AG09309 (cell line): ENCODE results near the gene MIA2.
"Not testable (repeated sequence)": the region's sequence is repeated elsewhere in the genome, so short reads cannot be mapped to it uniquely, and the experiment has no call there.

Source experiments
- DNase-seq: peaks from one replicate; pipeline ENCODE4 v3.0.0-alpha.2; 2010; ENCODE audit warnings: low read depth
- H3K4me3 ChIP-seq: 2 replicates; pipeline ENCODE4 v1.5.1; 2011; ENCODE audit warnings: mild to moderate bottlenecking, low read depth, low read length, moderate library complexity; ENCODE audit not compliant: control insufficient read depth
- CTCF ChIP-seq: IDR thresholded peaks from 2 replicates; pipeline ENCODE4 v1.5.1; 2011; ENCODE audit warnings: mild to moderate bottlenecking, low read depth, low read length, inconsistent platforms; ENCODE audit not compliant: insufficient read depth, control insufficient read depth; ENCODE audit errors: missing control alignments

Gene MIA2

GRCh38 chr14:39272918-39273317, 39.2 kb downstream of the MIA2 start:
- DNase-seq, result no peak
- TF ChIP-seq CTCF, result no peak
- no peak overlapping the region for H3K4me3 ChIP-seq

- H3K4me3 ChIP-seq, result no peak overlapping the region
- DNase-seq, result no peak
- TF ChIP-seq CTCF, result no peak
Observed at GRCh38 chr14:39275395-39275794, 41.7 kb downstream of the MIA2 start.

GRCh38 chr14:39276005-39276404, 42.3 kb downstream of the MIA2 start:
- no peak for TF ChIP-seq CTCF
- no peak overlapping the region for H3K4me3 ChIP-seq
- no peak for DNase-seq

GRCh38 chr14:39276579-39277114, 42.9 kb downstream of the MIA2 start:
- no peak for TF ChIP-seq CTCF
- no peak overlapping the region for H3K4me3 ChIP-seq
- DNase-seq, result no peak

GRCh38 chr14:39279515-39279914, 45.8 kb downstream of the MIA2 start:
- TF ChIP-seq CTCF, result no peak
- no peak for DNase-seq

GRCh38 chr14:39280678-39281077, 47.0 kb downstream of the MIA2 start:
- DNase-seq, H3K4me3 ChIP-seq: not testable (repeated sequence)

More at GRCh38 chr14:39279515-39279914, 45.8 kb downstream of the MIA2 start:
- H3K4me3 ChIP-seq, result no peak overlapping the region

GRCh38 chr14:39289523-39289922, 55.8 kb downstream of the MIA2 start:
- no peak overlapping the region for H3K4me3 ChIP-seq
- no peak for DNase-seq
- no peak for TF ChIP-seq CTCF

- no peak for TF ChIP-seq CTCF
- no peak for DNase-seq
Observed at GRCh38 chr14:39291701-39292100, 58.0 kb downstream of the MIA2 start.

More at GRCh38 chr14:39291701-39292100, 58.0 kb downstream of the MIA2 start:
- no peak overlapping the region for H3K4me3 ChIP-seq
